B cell (primary cell): ENCODE data around the gene FRMD4A. TPM values are rescaled to one million over a fixed set of nuclear protein-coding genes. Genes with fewer than 3 reads are reported as not detected.

Source experiments
- ATAC-seq: fragments of 200-7000 bp; cut with Tn5 transposase; one replicate; pipeline ENCODE4 v1.10.0; 2021; ENCODE audit warnings: low read depth, mild to moderate bottlenecking, moderate number of reproducible peaks, moderate library complexity
- CTCF ChIA-PET: fragments of 350-600 bp; sonication (Branson Sonifier 250); formaldehyde crosslinking; loops from one replicate; lab custom pipeline; 2021; ENCODE audit warnings: antibody characterized with exemption, inconsistent platforms; lab: Charles Lee
- POLR2A ChIA-PET: fragments of 350-600 bp; sonication (Branson Sonifier 250); formaldehyde crosslinking; loops from one replicate; lab custom pipeline; 2021; ENCODE audit warnings: antibody characterized with exemption; lab: Charles Lee
- DNase-seq: peaks from one replicate; pipeline ENCODE4 v3.0.0; 2013
- H2AFZ ChIP-seq: 2 replicates; pipeline ENCODE4 v1.6.1; 2012; ENCODE audit warnings: mild to moderate bottlenecking, low read depth, low read length; ENCODE audit not compliant: insufficient read depth, poor library complexity, severe bottlenecking
- H3K27ac ChIP-seq, 2 donors: 1 replicate in 1 of 2; 2 replicates in 1 of 2; pipeline ENCODE4 v1.5.1; 2012 to 2013; ENCODE audit warnings: low read length in 2 of 2, mild to moderate bottlenecking in 2 of 2, moderate library complexity in 1 of 2
- H3K27me3 ChIP-seq, 4 experiments: fragments of 200-600 bp in 1 of 4; sonication (generic) in 1 of 4; replicated peaks in 1 of 4; 1 replicate in 2 of 4; 2 replicates in 2 of 4; pipeline versions ENCODE4 v1.6.1 to v1.7.0; 2013 to 2016; ENCODE audit warnings: low read length in 3 of 4, mild to moderate bottlenecking in 2 of 4, mixed read lengths in 1 of 4, moderate library complexity in 1 of 4; ENCODE audit not compliant: insufficient read depth in 4 of 4, control insufficient read depth in 3 of 4; ENCODE audit errors: control extremely low read depth in 1 of 4
- H3K36me3 ChIP-seq, 2 experiments: replicated peaks in 1 of 2; 1 replicate in 1 of 2; 2 replicates in 1 of 2; pipeline versions ENCODE4 v1.6.1 to v1.7.1; 2013; ENCODE audit warnings: low read length in 1 of 2; ENCODE audit not compliant: insufficient read depth in 2 of 2, control insufficient read depth in 1 of 2; ENCODE audit errors: control extremely low read depth in 1 of 2, extremely low read depth in 1 of 2
- H3K4me1 ChIP-seq, 2 donors: fragments of 200-600 bp in 1 of 2; sonication (generic) in 1 of 2; 1 replicate in 1 of 2; 2 replicates in 1 of 2; pipeline versions ENCODE4 v1.5.1 to v1.6.1; 2013 to 2017; ENCODE audit warnings: low read length in 2 of 2; ENCODE audit not compliant: control insufficient read depth in 2 of 2, insufficient read depth in 2 of 2
- H3K4me2 ChIP-seq: replicated peaks from 2 replicates; pipeline ENCODE3; 2012; ENCODE audit warnings: mild to moderate bottlenecking, low read depth, low read length; ENCODE audit not compliant: poor library complexity, severe bottlenecking
- H3K4me3 ChIP-seq, 5 experiments: fragments of 200-600 bp in 1 of 5; sonication (generic) in 1 of 5; 1 replicate in 3 of 5; 2 replicates in 2 of 5; pipeline versions ENCODE4 v1.5.1 to v1.7.0; 2011 to 2016; ENCODE audit warnings: low read length in 4 of 5, mild to moderate bottlenecking in 4 of 5, low read depth in 2 of 5, control low read depth in 1 of 5, moderate library complexity in 1 of 5; ENCODE audit not compliant: insufficient read depth in 1 of 5; ENCODE audit errors: control extremely low read depth in 1 of 5, extremely low read depth in 1 of 5
- H3K79me2 ChIP-seq: fragments of 200-600 bp; sonication (generic); one replicate; pipeline ENCODE4 v1.6.0; 2016; ENCODE audit warnings: low read length; ENCODE audit not compliant: control insufficient read depth, insufficient read depth
- H3K9ac ChIP-seq: fragments of 200-600 bp; sonication (generic); 2 replicates; pipeline ENCODE4 v1.6.1; 2017; ENCODE audit warnings: mild to moderate bottlenecking, low read length, moderate library complexity
- H3K9me3 ChIP-seq, 3 donors: one replicate each; pipeline versions ENCODE4 v1.6.1 to v1.7.1; 2013; ENCODE audit warnings: low read length in 2 of 3; ENCODE audit not compliant: control insufficient read depth in 2 of 3, insufficient read depth in 1 of 3; ENCODE audit errors: control extremely low read depth in 1 of 3
- H4K20me1 ChIP-seq: 2 replicates; pipeline ENCODE4 v1.6.0; 2012; ENCODE audit warnings: mild to moderate bottlenecking, low read length; ENCODE audit not compliant: insufficient read depth, control insufficient read depth, poor library complexity, severe bottlenecking
- H3K27ac Mint-ChIP-seq: one replicate; pipeline ENCODE4 v1.8.0; 2021; ENCODE audit warnings: mixed read lengths
- H3K27me3 Mint-ChIP-seq: one replicate; pipeline ENCODE4 v1.8.0; 2021; ENCODE audit warnings: mixed read lengths
- H3K4me1 Mint-ChIP-seq: one replicate; pipeline ENCODE4 v1.8.0; 2021; ENCODE audit warnings: mixed read lengths
- H3K4me3 Mint-ChIP-seq: one replicate; pipeline ENCODE4 v1.8.0; 2021; ENCODE audit warnings: mixed read lengths
- H3K9me3 Mint-ChIP-seq: one replicate; pipeline ENCODE4 v1.8.0; 2022; ENCODE audit warnings: mixed read lengths; ENCODE audit not compliant: insufficient read depth
- CTCF ChIP-seq: fragments of 200-600 bp; IDR thresholded peaks from one replicate; pipeline ENCODE4 v1.8.0; 2022; ENCODE audit warnings: antibody characterized with exemption, mild to moderate bottlenecking
- EZH2 ChIP-seq: IDR thresholded peaks from 2 replicates; pipeline ENCODE4 v1.6.1; 2012; ENCODE audit warnings: borderline replicate concordance, low read depth, mild to moderate bottlenecking, moderate library complexity, low read length; ENCODE audit not compliant: insufficient read depth, poor library complexity, severe bottlenecking
- WGBS: methylation state at CpG from one replicate; pipeline ENCODE4 v1.1.5; 2013; ENCODE audit warnings: missing lambda C conversion rate; ENCODE audit not compliant: insufficient coverage; 5-methylcytosine and 5-hydroxymethylcytosine counted together
- intact Hi-C: fragments of 100-400 bp; cut with micrococcal nuclease; formaldehyde crosslinking; loops from one replicate; pipeline ENCODE4 v1.10.0; 2022
- polyA plus RNA-seq: library from polyadenylated mRNA; depleted of rRNA; stranded (reverse); fragments of >200 nt; gene quantifications from 2 replicates; pipeline ENCODE4 v1.2.3, GENCODE V29; 2012
- total RNA-seq, 2 donors: library from RNA; stranded (reverse); fragments of 120-200 nt in 1 of 2; gene quantifications; 1 replicate in 1 of 2; 2 replicates in 1 of 2; pipeline versions ENCODE4 v1.2.3 to v1.2.4, GENCODE V29; 2013 to 2022

The FRMD4A gene
- total and polyA plus RNA-seq, 2 donors (not counting 1 experiment from before 2014, with no cell fraction given): 0.76 to 3.4 TPM

- Histone ChIP-seq H3K36me3 (no peaks in the 10 kb centered on the region), H3K79me2 (no peaks in the 10 kb centered on the region), H3K4me3 (peak overlapping the region in 3 of 5 experiments; percentile 5 to 49 (median 36)), H3K4me1 (peaks cover 19 to 24% of the 10 kb centered on the region in 2 donors), H3K4me2 (peak overlapping the region; percentile 40), H4K20me1 (no peaks in the 10 kb centered on the region), H3K27ac (no peak overlapping the region), H3K27me3 (peaks cover 0 to 36% (median 11%) of the 10 kb centered on the region in 4 experiments), H3K9ac (peak overlapping the region; percentile 36), H2AFZ (peak overlapping the region; percentile 16), H3K9me3 (peaks cover 0 to 4% (median 0%) of the 10 kb centered on the region in 3 donors)
- ChIA-PET POLR2A (no interaction called here), CTCF (no interaction called here)
- Mint-ChIP-seq H3K4me1 (peaks cover 29% of the 10 kb centered on the region), H3K27ac (peak overlapping the region; percentile 70), H3K4me3 (peak overlapping the region; percentile 72), H3K9me3 (no peaks in the 10 kb centered on the region), H3K27me3 (peaks cover 36% of the 10 kb centered on the region)
- TF ChIP-seq EZH2 (no peak), CTCF (no peak)
- WGBS: 56% methylated on average over 13 of the region's 24 CpGs
- intact Hi-C loops: no loop called here
- ATAC-seq (peak; percentile 52), DNase-seq (peak; percentile 46)
Measured at GRCh38 chr10:14009371-14010100, 321.2 kb downstream of the FRMD4A start.

GRCh38 chr10:14008740-14009080 lies 322.0 kb downstream of the FRMD4A start:
- H3K4me1 Mint-ChIP-seq: peaks cover 29% of the 10 kb centered on the region
- no peak for DNase-seq
- H3K27ac ChIP-seq: no peak overlapping the region

More at GRCh38 chr10:14008740-14009080, 322.0 kb downstream of the FRMD4A start:
- Histone ChIP-seq H3K4me2 (peak overlapping the region; percentile 40), H3K27me3 (peaks cover 0 to 36% (median 11%) of the 10 kb centered on the region in 4 experiments), H3K4me3 (peak overlapping the region in 2 of 5 experiments; percentile 29 to 49), H3K9me3 (peaks cover 0 to 1% (median 0%) of the 10 kb centered on the region in 3 donors), H3K9ac (peak overlapping the region; percentile 36), H3K79me2 (no peaks in the 10 kb centered on the region), H3K36me3 (no peaks in the 10 kb centered on the region), H2AFZ (no peak overlapping the region), H3K4me1 (peaks cover 19 to 24% of the 10 kb centered on the region in 2 donors), H4K20me1 (no peaks in the 10 kb centered on the region)
- intact Hi-C loops: no loop called here
- no peaks in the 10 kb centered on the region for H3K9me3 Mint-ChIP-seq
- POLR2A ChIA-PET: no interaction called here
- H3K27me3 Mint-ChIP-seq: peaks cover 36% of the 10 kb centered on the region
- WGBS: 88% methylated on average over 1 of the region's 9 CpGs
- TF ChIP-seq EZH2 (no peak), CTCF (no peak)
- peak overlapping the region; percentile 76 for H3K4me3 Mint-ChIP-seq
- CTCF ChIA-PET: interaction anchor here (1.0 kb wide), 1 partner anchor 12 kb away, joined by 3 read pairs; no protein-coding TSS in a partner anchor
- peak overlapping the region; percentile 69 for H3K27ac Mint-ChIP-seq
- no peak for ATAC-seq
